ENCODE measurements around the gene RPL32.

- TF ChIP-seq CTCF (IDR thresholded peaks at IDR 0.05) (no peak), RAD21 (IDR thresholded peaks at IDR 0.05; ENCODE audit: low read length) (no peak), TCF12 (IDR thresholded peaks at IDR 0.05) (no peak), MXI1 (IDR thresholded peaks at IDR 0.05; ENCODE audit: low read depth, low read length) (no peak), TAF1 (IDR thresholded peaks at IDR 0.05; ENCODE audit: borderline replicate concordance, low read depth, low read length) (no peak), EZH2phosphoT487 (IDR thresholded peaks at IDR 0.05; ENCODE audit: borderline replicate concordance, low read depth) (no peak), CHD2 (IDR thresholded peaks at IDR 0.05; ENCODE audit: low read length, partially characterized antibody) (no peak), POLR2AphosphoS5 (IDR thresholded peaks at IDR 0.05; ENCODE audit: low read depth, low read length) (no peak), MAX (IDR thresholded peaks at IDR 0.05; ENCODE audit: low read depth) (no peak), RFX5 (IDR thresholded peaks at IDR 0.05; ENCODE audit: low read length) (no peak), EP300 (IDR thresholded peaks at IDR 0.05; ENCODE audit: borderline replicate concordance in 1 of 2, low read depth in 1 of 2, low read length in 1 of 2) (no peak), ELF1 (IDR thresholded peaks at IDR 0.05) (no peak), FOXM1 (IDR thresholded peaks at IDR 0.05; ENCODE audit: low read depth) (no peak), RCOR1 (IDR thresholded peaks at IDR 0.05; ENCODE audit: low read length) (no peak)
Observed at GRCh38 chr3:12793701-12794100, 47.7 kb downstream of the RPL32 start.

Data from SK-N-SH (cell line).